NCI-H128 (cell line): ENCODE results near the gene NAALADL2.
"Not testable (repeated sequence)": the region's sequence is repeated elsewhere in the genome, so short reads cannot be mapped to it uniquely, and the experiment has no call there.

Experiments
- DNase-seq: peaks from one replicate; lab custom pipeline; 2025; ENCODE audit not compliant: unreplicated experiment; lab: John Stamatoyannopoulos, UW

NAALADL2 gene

DNA sequence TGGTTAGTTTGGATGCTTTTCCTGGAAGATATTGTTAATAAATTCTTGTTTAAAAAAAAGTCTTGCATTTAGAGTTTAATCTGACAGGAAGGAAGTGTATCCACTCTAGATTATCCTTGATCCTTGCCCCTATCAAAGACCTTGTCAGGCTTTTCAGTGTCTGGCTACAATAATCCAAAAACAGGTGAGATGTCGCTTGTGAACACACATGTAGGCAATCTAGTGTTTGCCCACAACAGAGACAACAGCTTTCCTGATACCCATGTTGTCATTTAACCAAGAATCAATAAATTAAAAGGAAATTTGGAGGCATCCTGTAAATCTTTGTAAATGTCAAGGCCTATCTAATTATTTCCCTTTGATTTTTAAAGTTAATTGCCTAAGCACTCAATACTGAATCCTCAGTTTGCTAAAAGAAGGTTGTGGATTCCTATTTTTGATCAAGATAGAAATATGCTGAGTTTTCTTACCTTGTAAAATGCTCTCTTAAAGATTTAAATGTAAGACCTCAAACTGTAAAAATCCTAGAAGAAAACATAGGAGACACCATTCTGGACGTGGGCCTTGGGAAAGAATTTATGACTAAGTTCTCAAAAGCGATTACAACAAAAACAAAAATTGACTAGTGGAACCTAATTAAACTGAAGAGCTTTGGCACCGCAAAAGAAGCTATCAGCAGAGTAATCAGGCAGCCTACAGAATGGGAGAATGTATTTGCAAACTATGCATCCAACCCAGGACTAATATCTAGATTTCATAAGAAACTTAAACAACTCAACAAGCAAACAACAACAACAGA, 207.7 kb downstream of the NAALADL2 start:
- no peak for DNase-seq

- no peak for DNase-seq
These were observed 209.5 kb downstream of the NAALADL2 start for GRCh38 chr3:175068587-175068986.

DNA sequence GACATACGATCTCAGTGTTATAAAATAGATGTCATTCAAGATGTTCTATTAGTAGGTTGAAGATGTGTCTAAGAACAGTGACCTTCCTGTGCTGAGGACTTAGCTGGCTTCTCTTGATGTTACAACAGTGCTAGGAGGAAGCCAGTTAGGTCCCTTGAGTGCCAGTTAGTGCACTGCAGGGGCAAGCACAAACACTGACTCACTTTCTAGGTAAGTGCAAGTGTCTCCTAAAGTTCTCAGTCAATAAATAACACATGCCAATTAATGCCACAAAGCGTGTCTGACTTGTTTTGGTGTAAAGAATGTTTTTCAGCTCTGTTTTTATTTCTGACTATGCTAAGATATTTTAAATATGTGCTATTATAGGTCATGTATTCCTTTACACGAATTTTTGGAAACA, 211.8 kb downstream of the NAALADL2 start:
- DNase-seq = no peak

DNA sequence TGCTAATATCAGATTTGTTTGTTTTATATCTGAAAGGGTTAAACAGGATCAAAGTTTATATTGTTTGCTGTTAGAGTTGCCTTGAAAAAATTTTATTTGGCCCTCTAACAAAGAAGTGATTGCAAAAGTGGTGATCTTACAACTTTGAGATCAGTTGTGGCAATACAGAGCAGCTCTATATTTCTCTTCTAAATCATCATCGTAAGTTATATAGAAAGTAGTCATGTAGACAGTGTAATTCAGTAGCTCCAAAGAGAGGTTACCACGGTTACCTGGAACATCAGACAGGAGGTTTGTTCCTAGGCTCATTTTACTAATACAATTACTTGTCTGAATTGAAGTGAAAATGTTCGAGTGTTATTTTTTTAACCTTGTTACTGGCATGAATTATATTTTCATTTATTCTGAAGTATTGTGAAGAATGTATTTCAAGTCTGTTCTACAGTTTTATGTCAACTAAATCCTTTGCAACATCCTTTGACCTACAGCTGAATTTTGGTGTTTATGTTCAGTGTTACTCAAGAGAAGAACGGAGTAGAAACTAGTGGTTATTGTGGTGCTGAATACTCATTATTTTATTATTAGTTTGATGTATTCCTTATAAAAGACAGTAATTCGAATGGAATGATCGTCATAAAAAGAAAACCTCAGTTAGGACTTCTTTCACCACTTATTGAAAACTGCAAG, 214.2 kb downstream of the NAALADL2 start:
- DNase-seq = no peak

DNA sequence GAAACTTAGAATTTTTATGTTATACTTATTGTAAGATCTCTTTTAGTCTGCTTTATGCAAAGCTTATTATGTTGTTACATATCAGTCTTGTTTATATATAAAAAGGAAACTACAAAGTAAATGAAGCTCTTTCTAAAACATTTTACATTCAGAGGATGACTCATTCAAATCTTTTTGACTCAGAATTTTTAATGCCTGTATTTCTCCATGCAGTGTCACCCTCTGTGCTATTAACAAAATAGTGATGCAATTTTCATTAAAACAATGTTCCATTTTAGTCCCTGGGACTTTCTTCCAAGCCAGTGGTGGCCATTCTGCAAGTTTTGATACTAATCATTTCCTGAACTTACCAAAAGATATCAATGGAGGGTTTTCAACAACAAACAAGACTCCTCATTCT, 216.1 kb downstream of the NAALADL2 start:
- DNase-seq = no peak

GRCh38 chr3:175077216-175077615, 218.1 kb downstream of the NAALADL2 start:
- no peak for DNase-seq

DNA sequence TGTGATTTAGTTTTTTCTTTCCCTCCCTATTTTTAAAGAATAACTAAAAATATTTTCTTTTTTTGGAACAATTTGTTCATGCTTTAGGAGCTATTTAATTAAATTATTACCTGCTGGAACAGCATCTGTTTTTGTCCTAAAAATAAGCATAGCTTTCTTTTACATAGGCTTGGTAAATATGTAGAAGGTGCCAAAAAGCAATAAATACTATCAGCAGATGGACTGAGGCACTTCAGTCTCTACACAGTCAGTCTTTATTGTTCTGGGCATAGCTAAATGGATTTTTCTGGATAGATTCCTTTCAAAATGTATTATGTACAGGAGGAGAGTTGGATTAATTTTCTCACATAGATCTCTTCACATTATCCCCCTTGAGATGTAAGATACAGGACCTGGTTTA, 223.5 kb downstream of the NAALADL2 start:
- no peak for DNase-seq

DNA sequence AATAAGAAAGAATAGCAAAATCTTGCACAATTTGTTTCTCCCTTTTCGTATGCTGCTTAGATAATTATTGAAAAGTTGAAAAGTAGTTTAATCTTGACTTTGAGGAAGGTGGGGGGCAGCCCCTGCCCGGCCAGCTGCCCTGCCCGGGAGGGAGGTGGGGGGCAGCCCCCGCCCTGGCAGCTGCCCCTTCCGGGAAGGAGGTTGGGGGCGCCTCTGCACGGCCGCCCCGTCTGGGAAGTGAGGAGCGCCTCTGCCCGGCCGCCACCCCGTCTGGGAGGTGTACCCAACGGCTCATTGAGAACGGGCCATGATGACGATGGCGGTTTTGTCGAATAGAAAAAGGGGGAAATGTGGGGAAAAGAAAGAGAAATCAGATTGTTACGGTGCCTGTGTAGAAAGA, 228.0 kb downstream of the NAALADL2 start:
- DNase-seq = not testable (repeated sequence)

GRCh38 chr3:175088766-175089380, 229.7 kb downstream of the NAALADL2 start:
- DNase-seq = no peak

DNA sequence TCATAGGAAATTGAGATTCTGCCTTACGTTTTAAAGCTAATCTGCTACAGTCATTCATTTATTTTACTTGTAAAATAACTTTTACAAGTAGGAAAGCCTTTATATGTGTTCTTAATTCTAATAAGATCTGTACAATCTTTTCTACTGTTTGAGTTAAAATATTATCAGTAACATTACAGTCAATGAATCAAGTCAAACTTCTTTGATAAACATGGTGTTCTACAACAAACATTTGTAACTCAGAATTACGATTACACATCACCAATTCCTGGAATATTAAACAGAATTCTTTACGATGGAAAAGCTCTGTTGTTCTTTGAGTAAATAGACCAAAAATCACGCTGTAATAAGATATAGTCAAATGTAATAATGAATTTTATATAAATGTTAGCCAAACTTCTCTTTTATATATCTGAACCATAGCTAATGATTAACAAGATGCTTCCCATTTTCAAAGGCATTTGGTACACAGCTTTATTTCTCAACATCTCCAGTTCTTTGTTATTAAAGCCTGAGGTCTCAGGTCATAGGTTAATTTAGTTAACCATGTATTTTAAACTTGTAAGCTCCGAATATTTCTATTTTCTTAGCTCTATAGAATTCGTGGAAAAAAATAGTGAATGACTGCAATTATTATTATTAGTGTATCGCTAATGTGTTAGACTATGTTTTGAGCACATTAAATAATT, 232.4 kb downstream of the NAALADL2 start:
- no peak for DNase-seq

- no peak for DNase-seq
These were observed 234.6 kb downstream of the NAALADL2 start for GRCh38 chr3:175093748-175094147.

DNA sequence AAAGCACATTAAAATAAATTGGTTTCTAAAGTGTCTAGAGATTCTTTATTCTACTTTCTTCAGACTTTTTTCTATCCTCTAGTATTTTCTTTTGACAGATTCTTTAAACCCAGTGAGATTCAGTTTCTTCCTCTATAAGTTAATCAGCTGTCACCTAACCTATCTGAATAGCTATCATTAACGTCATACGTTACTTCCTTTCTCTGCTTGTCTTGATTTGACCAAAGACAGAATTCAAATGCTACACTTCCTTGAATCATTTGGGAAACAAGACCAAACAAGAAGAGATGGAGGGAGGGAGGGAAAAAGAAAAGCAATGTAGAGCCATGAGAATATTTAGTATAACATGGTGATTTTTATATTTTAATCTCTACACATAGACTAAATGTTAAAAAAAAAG, 235.2 kb downstream of the NAALADL2 start:
- DNase-seq = no peak

- no peak for DNase-seq
These were observed 239.5 kb downstream of the NAALADL2 start for GRCh38 chr3:175098644-175099043.

- DNase-seq = no peak
These were observed 243.0 kb downstream of the NAALADL2 start for GRCh38 chr3:175102161-175102560.

GRCh38 chr3:175103298-175103697, 244.2 kb downstream of the NAALADL2 start:
- no peak for DNase-seq

DNA sequence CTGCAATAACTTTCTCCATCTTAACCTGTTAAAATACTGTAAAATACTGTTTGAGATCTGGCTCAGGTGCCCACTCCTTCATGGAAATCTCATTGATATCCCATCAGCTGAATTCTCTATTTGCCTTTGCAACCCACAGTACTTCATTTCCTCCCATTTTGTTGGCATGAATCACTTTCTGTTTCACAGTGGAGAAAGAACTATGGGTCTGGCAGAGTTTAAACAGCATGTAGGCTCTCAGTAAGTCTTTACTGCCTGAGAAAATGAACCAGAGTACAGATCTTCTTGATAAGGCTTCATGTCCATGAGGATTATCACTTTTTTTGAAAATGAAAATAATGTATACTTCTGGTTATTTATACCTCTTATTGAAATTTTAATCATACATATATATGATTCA, 245.9 kb downstream of the NAALADL2 start:
- DNase-seq = no peak

GRCh38 chr3:175107231-175107630, 248.1 kb downstream of the NAALADL2 start:
- no peak for DNase-seq

DNA sequence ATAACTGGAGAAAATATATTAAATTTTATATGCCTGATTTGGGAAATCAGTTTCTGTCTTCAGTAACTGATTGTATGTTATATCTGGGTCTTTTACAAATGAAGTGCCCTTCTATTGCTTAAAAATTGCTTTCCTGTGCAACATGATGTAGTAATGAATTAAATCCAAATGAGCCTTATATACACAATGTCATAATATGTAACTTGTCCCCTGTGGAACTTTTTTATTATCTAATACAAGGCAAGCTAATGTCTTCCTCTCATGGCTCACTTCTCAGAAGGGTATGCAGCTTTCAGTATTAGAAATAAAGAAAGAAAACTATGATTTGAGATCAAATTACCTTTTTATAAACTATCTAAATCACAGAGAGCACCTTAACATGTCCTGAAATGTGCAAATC, 248.9 kb downstream of the NAALADL2 start:
- DNase-seq = no peak

DNA sequence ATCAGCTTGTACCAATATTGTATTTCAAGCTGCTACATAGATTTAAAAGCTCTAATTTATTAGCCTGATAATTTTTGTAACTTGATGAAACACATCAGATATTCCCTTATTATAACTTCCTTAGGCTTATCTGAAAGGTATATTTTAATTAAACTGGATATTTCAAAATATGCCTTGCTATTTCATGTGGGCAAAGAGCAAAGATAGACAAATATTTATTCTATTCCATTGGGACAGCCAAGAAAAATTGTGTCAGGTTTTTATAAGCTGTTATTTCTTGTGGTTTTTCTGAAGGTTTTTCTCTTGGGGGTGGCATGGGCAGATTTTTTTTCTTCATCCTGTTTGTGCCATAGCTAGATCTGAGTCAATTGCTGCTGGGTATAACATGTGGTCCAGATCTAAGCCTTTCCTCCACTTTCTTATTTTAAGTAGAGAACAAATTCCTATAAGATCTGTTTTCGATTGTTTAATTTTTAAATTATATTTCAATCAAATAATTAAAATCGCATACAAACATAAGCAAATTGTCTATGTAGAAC, 249.5 kb downstream of the NAALADL2 start:
- no peak for DNase-seq

- DNase-seq = no peak
These were observed 251.9 kb downstream of the NAALADL2 start for GRCh38 chr3:175111036-175111435.

DNA sequence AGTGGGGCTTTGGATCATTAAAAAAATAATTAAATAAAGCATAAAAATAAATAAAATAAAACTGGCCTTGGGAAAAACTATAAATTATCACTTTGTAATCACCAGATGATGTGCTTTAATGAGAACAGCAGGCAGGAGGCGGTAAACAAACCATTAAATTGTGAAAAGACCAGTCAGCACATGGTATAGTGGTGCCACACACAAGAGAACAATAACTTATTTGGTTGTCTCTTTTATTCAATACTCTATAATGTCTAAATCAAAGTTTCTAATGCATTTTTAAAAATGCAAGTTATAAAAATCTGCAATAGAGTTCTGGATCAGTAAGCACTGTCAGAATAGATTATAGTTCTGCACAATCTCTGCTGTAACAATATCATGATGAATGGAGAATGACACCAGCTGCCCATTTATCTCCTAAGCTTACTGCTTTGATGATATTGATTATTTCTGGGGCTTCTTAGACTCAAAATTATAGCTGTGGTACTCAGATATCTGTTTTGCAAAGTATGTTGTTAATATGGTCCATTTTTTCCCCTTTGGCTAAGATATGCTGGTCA, 259.3 kb downstream of the NAALADL2 start:
- no peak for DNase-seq
